Vagina (tissue), 2 donors: ENCODE measurements around the gene DPF3.

Experiments used
- CTCF ChIP-seq, 3 experiments: fragments of 450-650 bp in 2 of 3; fragments of 200-600 bp in 1 of 3; sonication (generic) in 1 of 3; IDR thresholded peaks; one replicate each; pipeline ENCODE4 v1.5.1; 2017 to 2019; ENCODE audit warnings: antibody characterized with exemption in 3 of 3, mild to moderate bottlenecking in 2 of 3, moderate library complexity in 2 of 3
- POLR2AphosphoS5 ChIP-seq, 2 donors: sonication (generic); formaldehyde crosslinking; IDR thresholded peaks; one replicate each; pipeline ENCODE4 v1.9.0; 2017; ENCODE audit warnings: antibody characterized with exemption in 2 of 2, mild to moderate bottlenecking in 2 of 2, low read depth in 1 of 2; ENCODE audit not compliant: insufficient read depth in 1 of 2

GRCh38 chr14:72612041-72612440, 281.9 kb downstream of the DPF3 start:
- no peak for TF ChIP-seq POLR2AphosphoS5 (IDR thresholded peaks at IDR 0.05; ENCODE audit: insufficient read depth in 1 of 2, low read depth in 1 of 2)
- no peak for TF ChIP-seq CTCF (IDR thresholded peaks at IDR 0.05)
